Suppressor macrophage (primary cell): ENCODE data around the gene TIPARP.

Experiments used
- DNase-seq, 4 experiments: peaks; one replicate each; pipeline ENCODE4 v3.0.0-alpha.2; 2020 to 2022

Gene TIPARP

DNA sequence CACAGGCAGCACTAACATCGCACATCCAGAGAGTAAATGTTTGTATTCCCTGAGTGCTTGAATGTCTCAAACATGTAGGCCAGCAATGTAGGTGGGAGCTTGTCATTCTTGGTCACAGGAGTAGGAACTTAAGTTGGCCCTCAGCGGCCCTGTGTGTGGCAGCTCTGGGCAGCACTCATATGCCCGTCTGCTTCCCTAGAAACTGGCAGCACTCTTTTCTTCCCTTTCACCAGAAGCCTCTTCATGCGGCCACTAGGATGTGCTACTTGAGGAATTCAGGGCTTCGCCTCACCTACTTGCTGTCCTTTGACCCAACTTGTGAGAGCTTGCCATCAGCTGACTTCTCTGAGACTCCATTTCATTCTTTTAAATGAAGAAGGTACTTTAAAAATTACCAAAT is 69.5 kb downstream of the TIPARP start:
- peak in 2 of 4 experiments; percentile 12 to 38 for DNase-seq

DNA sequence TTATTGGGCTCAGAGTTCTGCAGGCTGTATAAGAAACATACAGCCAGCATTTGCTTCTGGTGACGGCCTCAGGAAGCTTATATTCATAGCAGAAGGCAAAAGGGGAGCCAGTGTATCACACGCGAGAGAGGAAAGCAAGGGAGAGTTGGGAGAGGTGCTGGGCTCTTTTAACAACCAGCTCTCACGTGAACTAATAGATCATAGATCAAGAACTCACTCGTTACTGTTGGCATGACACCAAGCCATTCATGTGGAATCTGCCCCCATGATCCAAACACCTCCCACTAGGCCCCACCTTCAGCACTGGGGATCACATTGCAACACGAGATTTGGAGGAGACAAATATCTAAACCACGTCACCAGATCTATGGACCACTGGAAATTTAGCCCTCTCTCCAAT is 70.2 kb downstream of the TIPARP start:
- DNase-seq, result no peak

DNA sequence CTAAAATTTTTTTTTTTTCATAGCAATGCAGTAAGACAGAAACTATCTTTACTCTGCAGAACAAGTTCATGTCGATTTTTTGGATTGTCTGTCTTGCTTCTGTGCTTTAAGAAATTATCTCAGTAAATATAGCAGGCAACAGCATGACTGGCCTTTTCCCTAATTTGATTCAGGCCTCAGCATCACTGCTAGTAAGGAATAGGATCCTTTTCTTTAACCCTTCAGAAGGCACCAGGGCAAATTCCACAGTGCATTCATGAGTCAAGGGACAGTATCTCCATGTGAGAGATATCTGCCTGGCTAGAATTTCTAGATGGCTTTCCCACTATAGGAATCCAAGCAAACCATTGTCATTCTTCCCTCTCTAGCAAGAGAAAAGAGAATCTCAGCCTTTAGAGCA is 71.4 kb downstream of the TIPARP start:
- no peak for DNase-seq

DNA sequence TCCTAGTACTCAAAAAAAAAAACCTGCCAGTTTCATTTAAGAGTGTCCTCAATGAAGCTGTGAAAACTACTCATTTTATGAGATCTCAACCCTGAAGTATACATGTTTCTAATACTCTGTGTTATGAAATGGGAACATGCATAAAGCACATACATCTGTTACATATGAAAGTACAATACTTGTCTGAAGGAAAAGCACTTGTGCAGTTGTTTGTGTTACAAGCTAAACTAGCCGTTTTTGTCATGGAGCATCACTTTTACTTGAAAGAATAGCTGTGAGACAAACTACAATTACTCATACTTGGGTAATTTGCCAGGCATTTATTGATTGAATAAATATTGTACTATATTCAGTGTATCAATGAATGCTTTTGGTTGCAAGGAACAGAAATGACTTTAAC is 72.7 kb downstream of the TIPARP start:
- DNase-seq, result no peak

DNA sequence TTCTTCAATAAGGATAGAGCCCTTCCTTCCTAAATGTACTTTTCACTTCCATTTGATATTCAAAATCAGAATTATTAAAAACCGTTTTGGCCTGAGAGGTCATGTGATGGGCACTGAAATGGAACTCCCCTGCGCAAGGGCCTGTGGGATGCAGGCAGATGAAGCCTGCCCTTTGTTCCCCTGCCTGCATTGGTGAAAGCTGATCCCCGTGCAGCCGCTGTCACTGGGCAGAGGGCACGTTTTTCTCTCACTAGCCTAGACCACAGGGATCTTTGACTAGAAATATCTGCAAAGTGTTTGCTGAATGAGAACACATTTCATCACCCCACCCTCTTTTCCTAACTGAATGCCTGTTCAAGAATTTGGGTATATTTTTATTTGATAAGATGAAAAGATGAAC is 74.9 kb downstream of the TIPARP start:
- DNase-seq, result no peak

DNA sequence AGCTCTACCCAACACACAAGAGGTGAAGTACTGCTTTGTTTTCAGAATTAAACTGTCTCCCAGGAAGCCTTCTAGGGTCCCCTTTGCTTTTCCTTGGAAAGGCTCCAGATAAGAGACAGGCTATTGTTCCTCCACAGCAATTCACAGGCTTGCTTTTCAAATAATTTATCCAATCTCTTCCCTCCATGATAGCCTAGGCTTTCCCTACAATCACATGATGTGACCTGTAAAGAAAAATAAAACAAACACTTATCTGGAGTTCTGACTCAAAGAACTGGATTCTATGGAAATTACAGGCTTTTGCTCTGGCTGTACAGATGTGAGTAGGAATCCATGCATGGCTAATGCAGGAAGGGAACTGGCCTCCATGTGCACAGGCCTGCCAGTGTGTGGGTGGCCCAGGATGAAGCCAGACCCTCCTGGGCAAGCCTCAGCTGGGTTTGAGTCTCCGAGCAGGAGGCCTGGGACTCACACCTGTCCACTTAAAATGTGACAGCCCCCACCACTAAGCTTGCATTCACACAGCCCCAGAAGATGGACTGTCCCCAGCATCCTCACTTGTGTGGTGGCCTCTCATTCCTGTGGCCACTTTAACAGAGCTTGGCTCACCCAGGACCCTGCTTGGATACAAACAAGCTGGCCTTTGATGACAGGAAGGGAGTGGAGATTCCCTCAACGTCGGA is 75.9 kb downstream of the TIPARP start:
- DNase-seq, result peak in 1 of 4 experiments; percentile 17

DNA sequence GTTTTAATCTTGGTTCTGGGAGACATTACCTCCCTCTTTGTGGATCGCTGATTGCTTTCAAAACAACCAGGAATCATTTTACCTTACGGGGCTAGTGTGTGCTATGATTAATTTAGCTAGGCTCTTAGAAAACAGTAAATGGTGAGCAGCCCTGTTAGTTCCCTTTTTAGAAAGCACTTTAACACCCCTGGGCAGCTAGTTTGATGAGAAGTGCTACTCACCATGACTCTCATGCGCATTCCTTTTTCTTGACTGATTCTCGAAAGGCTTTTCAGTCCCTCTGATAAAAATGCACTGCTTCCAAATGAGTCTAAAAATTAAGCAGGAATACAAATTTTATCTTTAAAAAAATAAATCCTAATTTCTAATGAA is 76.5 kb downstream of the TIPARP start:
- peak in 1 of 4 experiments; percentile 39 for DNase-seq

DNA sequence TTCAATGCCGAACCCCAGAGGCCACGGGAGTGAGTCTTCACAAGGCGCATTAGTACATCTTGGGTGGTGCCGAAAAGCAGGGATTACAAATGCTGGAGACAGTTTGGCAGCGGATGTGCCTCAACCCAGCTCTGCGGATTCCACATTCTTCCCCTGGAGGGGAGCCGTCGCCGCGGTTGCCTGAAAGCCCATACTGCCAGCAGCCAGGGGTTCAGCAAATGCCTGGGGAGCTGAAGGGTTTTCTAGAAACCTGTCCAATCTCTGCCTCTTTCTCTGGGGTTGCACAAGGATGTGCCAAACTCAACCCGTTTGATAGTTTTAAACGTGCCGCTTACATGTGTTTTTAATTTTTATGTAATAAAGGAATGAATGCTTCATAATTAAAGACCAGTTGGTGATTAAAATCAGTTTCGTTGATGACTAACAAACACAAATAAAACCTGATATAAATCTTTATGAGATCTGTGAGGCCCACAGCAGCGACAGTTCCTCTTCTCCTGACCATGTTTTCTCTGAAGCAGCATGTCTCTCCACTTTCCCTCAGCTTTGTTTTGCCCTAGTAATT is 77.2 kb downstream of the TIPARP start:
- DNase-seq, result no peak
